H1 (cell line): ENCODE results near the gene CXCR5. TPM values are rescaled to one million over a fixed set of nuclear protein-coding genes. Genes with fewer than 3 reads are reported as not detected.

Experiments used
- EGR1 ChIP-seq: IDR thresholded peaks from 2 replicates; pipeline ENCODE4 v1.6.1; 2011; ENCODE audit warnings: low read depth, low read length, borderline replicate concordance
- EZH2 ChIP-seq: fragments of 200-600 bp; sonication (generic); IDR thresholded peaks from 2 replicates; pipeline ENCODE4 v1.7.1; 2012; ENCODE audit warnings: low read depth, mild to moderate bottlenecking, moderate library complexity, low read length, inconsistent platforms; ENCODE audit not compliant: severe bottlenecking
- KDM4A ChIP-seq: IDR thresholded peaks from one replicate; pipeline ENCODE4 v1.7.1; 2012; ENCODE audit warnings: low read depth, mild to moderate bottlenecking, moderate library complexity, low read length, inconsistent platforms; ENCODE audit not compliant: severe bottlenecking
- polyA plus RNA-seq, 7 experiments: library from polyadenylated mRNA; depleted of rRNA in 3 of 7; stranded (reverse) in 5 of 7; unstranded in 2 of 7; fragments of >200 nt in 5 of 7; fragments of 200-250 nt in 2 of 7; gene quantifications; 1 replicate in 5 of 7; 2 replicates in 1 of 7; 4 replicates in 1 of 7; pipeline versions ENCODE4 v1.2.1 to v1.2.3, GENCODE V29; 2011 to 2013; ENCODE audit warnings: missing spikeins in 2 of 7, mixed read lengths in 2 of 7
- total RNA-seq: library from RNA; stranded (reverse); fragmentation: NEBNext Ultra II Directional; extraction: Animal tissue kit (Norgen Biotek cat#: 25700); gene quantifications from 2 replicates; pipeline ENCODE4 v1.2.1, GENCODE V29; 2021

Gene CXCR5
- total and polyA plus RNA-seq, 2 of the 8 experiments (the other 6 are each of a cell fraction or from before 2014, with no cell fraction given), result not detected

DNA sequence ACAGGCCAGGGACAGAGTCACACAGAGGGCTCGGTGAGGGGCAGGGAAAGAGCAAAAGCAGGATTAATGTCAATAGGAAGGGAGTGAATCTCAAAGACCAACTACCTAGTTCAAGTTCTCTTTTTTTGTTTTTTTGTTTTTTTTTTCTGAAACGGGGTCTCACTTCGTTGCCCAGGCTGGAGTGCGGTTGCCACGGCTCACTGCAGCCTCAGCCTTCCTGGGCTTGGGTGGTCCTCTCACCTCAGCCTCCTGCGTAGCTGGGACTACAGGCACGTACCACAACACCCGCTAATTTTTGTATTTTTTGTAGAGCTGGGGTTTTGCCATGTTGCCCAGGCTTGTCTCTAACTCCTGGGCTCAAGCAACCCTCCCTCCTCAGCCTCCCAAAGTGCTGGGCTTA is 51.7 kb downstream of the CXCR5 start (continued):
- TF ChIP-seq EZH2 (no peak), KDM4A (no peak), EGR1 (no peak)
